Fibroblast of pulmonary artery (primary cell): ENCODE results near the gene GAD2.

ENCODE experiments used
- DNase-seq: peaks from one replicate; pipeline ENCODE4 v3.0.0-alpha.2; 2010; ENCODE audit warnings: low read depth
- H3K4me3 ChIP-seq: replicated peaks from 2 replicates; pipeline ENCODE4 v1.5.1; 2011; ENCODE audit warnings: low read depth, mild to moderate bottlenecking, control low read depth, low read length, moderate library complexity
- TF ChIP-seq, protein P1 (sequence below): IDR thresholded peaks from 2 replicates; pipeline ENCODE4 v1.5.1; 2011; ENCODE audit warnings: mild to moderate bottlenecking, control low read depth, low read length, inconsistent platforms; ENCODE audit errors: missing control alignments

Gene GAD2

DNA sequence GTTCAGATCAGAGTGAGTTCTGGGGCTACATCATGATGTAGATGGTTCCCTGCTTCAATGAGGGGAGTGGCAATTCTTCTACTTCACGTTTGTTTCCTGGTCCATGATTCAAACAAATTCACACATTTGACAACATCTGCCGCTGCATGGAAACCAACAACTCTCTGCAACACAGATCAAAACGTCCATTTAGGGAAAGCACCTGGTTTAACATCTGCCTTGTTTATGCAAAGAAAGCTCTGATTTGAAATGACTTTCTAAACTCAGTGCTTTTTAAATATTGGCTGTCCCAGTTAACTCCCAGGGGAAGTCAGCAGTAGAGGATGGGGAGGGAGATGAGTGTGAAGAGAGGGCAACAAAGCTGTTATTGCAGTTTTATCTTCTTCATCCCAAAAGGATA is 93.8 kb downstream of the GAD2 start:
- DNase-seq: no peak
- H3K4me3 ChIP-seq: no peak overlapping the region
- TF ChIP-seq, protein P1, sequence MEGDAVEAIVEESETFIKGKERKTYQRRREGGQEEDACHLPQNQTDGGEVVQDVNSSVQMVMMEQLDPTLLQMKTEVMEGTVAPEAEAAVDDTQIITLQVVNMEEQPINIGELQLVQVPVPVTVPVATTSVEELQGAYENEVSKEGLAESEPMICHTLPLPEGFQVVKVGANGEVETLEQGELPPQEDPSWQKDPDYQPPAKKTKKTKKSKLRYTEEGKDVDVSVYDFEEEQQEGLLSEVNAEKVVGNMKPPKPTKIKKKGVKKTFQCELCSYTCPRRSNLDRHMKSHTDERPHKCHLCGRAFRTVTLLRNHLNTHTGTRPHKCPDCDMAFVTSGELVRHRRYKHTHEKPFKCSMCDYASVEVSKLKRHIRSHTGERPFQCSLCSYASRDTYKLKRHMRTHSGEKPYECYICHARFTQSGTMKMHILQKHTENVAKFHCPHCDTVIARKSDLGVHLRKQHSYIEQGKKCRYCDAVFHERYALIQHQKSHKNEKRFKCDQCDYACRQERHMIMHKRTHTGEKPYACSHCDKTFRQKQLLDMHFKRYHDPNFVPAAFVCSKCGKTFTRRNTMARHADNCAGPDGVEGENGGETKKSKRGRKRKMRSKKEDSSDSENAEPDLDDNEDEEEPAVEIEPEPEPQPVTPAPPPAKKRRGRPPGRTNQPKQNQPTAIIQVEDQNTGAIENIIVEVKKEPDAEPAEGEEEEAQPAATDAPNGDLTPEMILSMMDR: no peak

DNA sequence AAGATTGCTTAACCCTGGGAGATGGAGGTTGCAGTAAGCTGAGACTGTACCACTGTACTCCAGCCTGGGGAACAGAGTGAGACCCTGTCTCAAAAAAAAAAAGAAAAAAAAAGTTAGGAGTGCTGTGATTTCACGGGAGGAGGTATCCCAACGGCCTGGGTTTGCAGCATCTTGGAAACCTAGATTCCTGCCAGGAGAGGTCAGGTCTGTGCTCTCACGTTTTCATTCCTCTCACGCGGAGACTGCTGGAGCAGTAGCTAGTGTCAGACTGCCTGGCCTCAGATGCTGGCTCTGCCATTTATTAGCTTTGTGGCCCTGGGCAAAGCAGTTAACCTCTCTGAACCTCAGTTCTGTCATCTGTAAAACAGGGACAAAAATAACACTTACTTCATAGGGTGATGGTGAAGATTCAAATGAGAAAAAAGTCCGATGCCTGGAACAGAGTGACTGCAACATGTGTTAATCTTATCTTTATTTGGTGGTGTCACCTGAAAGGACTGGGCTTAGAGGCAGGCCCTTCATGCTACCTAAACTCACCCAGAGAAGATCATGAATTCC is 94.9 kb downstream of the GAD2 start:
- TF ChIP-seq, protein P1: no peak
- no peak overlapping the region for H3K4me3 ChIP-seq
- no peak for DNase-seq

GRCh38 chr10:26314265-26315013 is 97.9 kb downstream of the GAD2 start:
- no peak for DNase-seq
- no peak overlapping the region for H3K4me3 ChIP-seq
- TF ChIP-seq, protein P1: no peak

GRCh38 chr10:26318672-26319071 is 102.1 kb downstream of the GAD2 start:
- DNase-seq: no peak
- H3K4me3 ChIP-seq: no peak overlapping the region
- TF ChIP-seq, protein P1: no peak

GRCh38 chr10:26323219-26323618 is 106.6 kb downstream of the GAD2 start:
- DNase-seq: no peak
- H3K4me3 ChIP-seq: no peak overlapping the region
- TF ChIP-seq, protein P1: no peak

GRCh38 chr10:26326851-26327250 is 110.3 kb downstream of the GAD2 start:
- no peak overlapping the region for H3K4me3 ChIP-seq
- TF ChIP-seq, protein P1: no peak
- no peak for DNase-seq

DNA sequence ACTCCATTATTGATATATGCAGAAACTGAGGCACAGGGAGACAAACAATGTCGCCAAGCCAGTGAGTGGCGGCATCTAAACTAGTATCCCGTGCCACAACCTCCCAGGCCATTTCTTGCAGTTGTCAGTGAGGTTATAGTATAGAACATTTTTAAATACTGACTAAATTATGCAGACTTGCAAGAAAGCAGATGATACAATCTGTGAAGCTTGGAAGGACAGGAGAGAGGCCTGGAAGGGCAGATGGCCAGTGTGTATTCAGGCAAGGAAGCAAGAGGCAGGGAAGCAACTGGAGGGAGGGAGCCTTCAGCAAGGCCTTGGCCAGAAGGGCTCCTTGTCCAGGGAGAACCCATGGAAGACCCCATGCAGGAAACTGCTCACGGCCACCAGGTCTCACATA is 111.2 kb downstream of the GAD2 start:
- no peak overlapping the region for H3K4me3 ChIP-seq
- TF ChIP-seq, protein P1: no peak
- no peak for DNase-seq
